ENCODE data around the gene TFDP1.

DNA sequence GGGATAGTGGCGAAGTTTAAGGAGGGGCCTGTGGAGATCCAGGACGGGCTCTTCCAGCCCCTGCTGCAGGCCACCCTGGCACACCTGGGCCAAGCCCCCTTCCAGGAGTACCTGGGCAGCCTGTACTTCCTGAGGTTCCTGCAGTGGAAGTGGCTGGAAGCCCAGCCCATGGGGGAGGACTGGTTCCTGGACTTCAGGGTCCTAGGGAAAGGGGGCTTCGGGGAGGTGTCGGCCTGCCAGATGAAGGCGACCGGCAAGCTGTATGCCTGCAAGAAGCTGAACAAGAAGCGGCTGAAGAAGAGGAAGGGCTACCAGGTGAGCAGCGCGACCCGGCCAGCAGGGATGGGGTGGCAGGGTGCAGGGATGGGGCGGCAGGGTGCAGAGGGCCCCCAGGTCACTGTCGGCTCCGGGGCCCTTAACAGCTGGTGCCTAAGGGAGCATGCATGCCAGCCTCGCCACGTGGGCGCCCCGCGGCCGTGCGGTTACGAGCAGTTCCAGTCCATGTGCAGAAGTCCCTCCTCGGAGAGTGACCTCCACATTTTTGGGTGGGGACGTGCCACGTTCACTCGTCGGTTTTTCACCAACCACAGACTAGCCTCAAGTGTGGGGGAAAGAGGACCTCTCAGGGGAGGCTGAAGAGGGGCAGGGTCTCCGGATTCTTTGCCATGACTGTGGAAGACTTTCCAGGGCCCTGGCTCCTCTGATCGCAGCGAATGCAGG, 83.4 kb downstream of the TFDP1 start:
- TF ChIP-seq, protein P1, sequence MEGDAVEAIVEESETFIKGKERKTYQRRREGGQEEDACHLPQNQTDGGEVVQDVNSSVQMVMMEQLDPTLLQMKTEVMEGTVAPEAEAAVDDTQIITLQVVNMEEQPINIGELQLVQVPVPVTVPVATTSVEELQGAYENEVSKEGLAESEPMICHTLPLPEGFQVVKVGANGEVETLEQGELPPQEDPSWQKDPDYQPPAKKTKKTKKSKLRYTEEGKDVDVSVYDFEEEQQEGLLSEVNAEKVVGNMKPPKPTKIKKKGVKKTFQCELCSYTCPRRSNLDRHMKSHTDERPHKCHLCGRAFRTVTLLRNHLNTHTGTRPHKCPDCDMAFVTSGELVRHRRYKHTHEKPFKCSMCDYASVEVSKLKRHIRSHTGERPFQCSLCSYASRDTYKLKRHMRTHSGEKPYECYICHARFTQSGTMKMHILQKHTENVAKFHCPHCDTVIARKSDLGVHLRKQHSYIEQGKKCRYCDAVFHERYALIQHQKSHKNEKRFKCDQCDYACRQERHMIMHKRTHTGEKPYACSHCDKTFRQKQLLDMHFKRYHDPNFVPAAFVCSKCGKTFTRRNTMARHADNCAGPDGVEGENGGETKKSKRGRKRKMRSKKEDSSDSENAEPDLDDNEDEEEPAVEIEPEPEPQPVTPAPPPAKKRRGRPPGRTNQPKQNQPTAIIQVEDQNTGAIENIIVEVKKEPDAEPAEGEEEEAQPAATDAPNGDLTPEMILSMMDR (IDR thresholded peaks at IDR 0.05) = no peak
- no peak for TF ChIP-seq POLR2A (IDR thresholded peaks at IDR 0.05)
